Measurements from ENCODE around the gene RAB11FIP4. TPM values are rescaled to one million over a fixed set of nuclear protein-coding genes. Genes with fewer than 3 reads are reported as not detected.

Gene RAB11FIP4
- total RNA-seq, 1 experiment from 2014 or later, result 54.9 TPM

GRCh38 chr17:31458829-31459228, 67.4 kb downstream of the RAB11FIP4 start (continued):
- TF ChIP-seq ATF6 (CRISPR knock-in tag; IDR thresholded peaks at IDR 0.05), result no peak

- Mint-ChIP-seq H3K36me3 (peaks cover 3% of the 10 kb centered on the region; the same call in 1 of the 2 replicates), H3K27me3 (ENCODE audit: low read depth) (no peaks in the 10 kb centered on the region), H3K27ac (no peak overlapping the region), H3K4me1 (peaks cover 17% of the 10 kb centered on the region), H3K4me3 (no peak overlapping the region), H3K9me3 (peaks cover 10% of the 10 kb centered on the region)
- DNase-seq (ENCODE audit: low spot score) (no peak), ATAC-seq (no peak)
- ChIA-PET POLR2A (interaction anchor here (0.6 kb wide), 1 partner anchor 12 kb away, joined by 3 read pairs; no protein-coding TSS in a partner anchor), CTCF (no interaction called here)
- no peak for TF ChIP-seq CREB1 (CRISPR knock-in tag; IDR thresholded peaks at IDR 0.05)
- TF ChIP-seq ZNF425 (CRISPR knock-in tag; conservative IDR thresholded peaks at IDR 0.05), result no peak
- TF ChIP-seq ZSCAN18 (CRISPR knock-in tag; IDR thresholded peaks at IDR 0.05), result no peak
- TF ChIP-seq FOXP1 (CRISPR knock-in tag; IDR thresholded peaks at IDR 0.05; ENCODE audit: borderline replicate concordance), result no peak
- no peak for TF ChIP-seq ZNF138 (CRISPR knock-in tag; conservative IDR thresholded peaks at IDR 0.05)
- no peak for TF ChIP-seq SP1 (CRISPR knock-in tag; conservative IDR thresholded peaks at IDR 0.05)
- TF ChIP-seq E2F5 (CRISPR knock-in tag; IDR thresholded peaks at IDR 0.05), result no peak
- no peak for TF ChIP-seq FOXP4 (CRISPR knock-in tag; IDR thresholded peaks at IDR 0.05)
- no peak for TF ChIP-seq TEAD1 (CRISPR knock-in tag; IDR thresholded peaks at IDR 0.05)
- TF ChIP-seq JAZF1 (CRISPR knock-in tag; IDR thresholded peaks at IDR 0.05), result no peak
- no peak for TF ChIP-seq ZNF532 (CRISPR knock-in tag; IDR thresholded peaks at IDR 0.05; ENCODE audit: borderline replicate concordance)
- TF ChIP-seq ERG (CRISPR knock-in tag; IDR thresholded peaks at IDR 0.05), result no peak
- TF ChIP-seq NFYB (CRISPR knock-in tag; conservative IDR thresholded peaks at IDR 0.05; ENCODE audit: low read depth), result no peak
- TF ChIP-seq GABPB1 (CRISPR knock-in tag; IDR thresholded peaks at IDR 0.05), result no peak
- no peak for TF ChIP-seq ZNF423 (CRISPR knock-in tag; IDR thresholded peaks at IDR 0.05)
- no peak for TF ChIP-seq OVOL2 (CRISPR knock-in tag; IDR thresholded peaks at IDR 0.05; ENCODE audit: borderline replicate concordance)
Measured at GRCh38 chr17:31459716-31460115, 68.2 kb downstream of the RAB11FIP4 start.

All from WTC11 (cell line).